ENCODE results near the gene SMOC2. TPM values are rescaled to one million over a fixed set of nuclear protein-coding genes. Genes with fewer than 3 reads are reported as not detected.

SMOC2 gene
- total RNA-seq, 1 experiment from 2014 or later: not detected

DNA sequence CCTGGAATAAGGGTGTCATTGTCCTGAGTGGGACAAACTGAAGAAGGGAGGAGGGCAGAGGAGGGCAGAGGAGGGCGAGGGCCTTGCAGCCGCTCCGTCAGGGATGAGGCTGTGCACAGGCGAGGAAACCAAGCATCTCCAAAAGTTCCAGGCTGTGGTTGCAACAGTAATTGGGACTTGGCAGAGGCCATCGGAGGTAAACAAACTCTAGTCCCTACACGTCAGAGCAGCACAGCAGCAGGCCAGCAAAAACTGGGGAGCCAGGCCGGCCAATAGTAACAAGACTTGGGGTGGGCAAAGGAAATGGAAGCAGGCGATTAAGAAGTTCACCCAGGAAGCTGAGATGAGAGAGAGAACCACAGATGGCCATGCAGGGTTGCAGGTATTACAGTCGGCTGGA is 142.8 kb downstream of the SMOC2 start:
- H3K4me3 ChIP-seq: no peak overlapping the region
- no peak overlapping the region for H3K27ac ChIP-seq
- H3K9me3 ChIP-seq (replicated peaks): peaks cover 2% of the 10 kb centered on the region
- H3K36me3 ChIP-seq: no peaks in the 10 kb centered on the region
- H3K27me3 ChIP-seq (replicated peaks): no peaks in the 10 kb centered on the region
- no peak for DNase-seq (ENCODE audit: low read depth in 1 of 2, low spot score in 2 of 2)
- H3K4me1 ChIP-seq (replicated peaks): no peaks in the 10 kb centered on the region

DNA sequence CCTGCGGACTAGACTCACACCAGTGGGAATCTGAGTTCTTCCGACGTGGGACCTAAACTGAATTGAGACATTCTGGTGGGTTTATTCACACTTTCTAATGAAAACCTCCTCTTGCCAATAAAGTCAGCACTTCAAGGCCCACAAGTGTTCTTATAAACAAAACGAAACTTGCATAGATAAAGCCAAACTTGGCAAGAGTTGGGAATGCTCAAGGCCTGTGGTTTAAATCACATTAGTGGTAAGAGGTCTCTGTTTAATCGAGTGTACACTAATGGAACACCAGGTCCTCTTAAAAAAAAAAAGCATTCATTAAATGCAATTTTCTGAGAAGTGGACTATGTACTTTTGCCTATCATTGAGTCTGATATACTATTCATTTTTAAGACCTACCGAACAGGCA is 143.3 kb downstream of the SMOC2 start:
- no peak overlapping the region for H3K4me3 ChIP-seq
- peaks cover 2% of the 10 kb centered on the region for H3K9me3 ChIP-seq (replicated peaks)
- no peaks in the 10 kb centered on the region for H3K36me3 ChIP-seq
- DNase-seq (ENCODE audit: low read depth in 1 of 2, low spot score in 2 of 2): no peak
- H3K27me3 ChIP-seq (replicated peaks): no peaks in the 10 kb centered on the region
- no peaks in the 10 kb centered on the region for H3K4me1 ChIP-seq (replicated peaks)
- no peak overlapping the region for H3K27ac ChIP-seq

DNA sequence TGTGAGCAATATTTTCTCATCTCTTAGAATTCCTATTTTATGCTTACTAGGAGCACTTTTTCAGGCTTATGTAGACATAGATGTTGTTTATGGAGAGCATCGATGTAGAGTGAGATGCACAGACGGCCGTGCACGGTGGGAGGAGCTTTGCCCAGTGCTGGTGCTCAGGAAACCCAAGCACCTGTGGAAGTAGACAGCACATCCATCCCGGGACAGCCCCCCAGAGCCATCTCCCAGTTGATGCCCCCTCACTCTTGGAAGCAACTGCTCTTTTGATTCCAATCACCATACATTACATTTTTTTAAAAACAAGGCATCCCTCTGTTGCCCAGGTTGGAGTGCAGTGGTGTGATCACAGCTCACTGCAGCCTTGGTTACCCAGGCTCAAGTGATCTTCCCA is 143.7 kb downstream of the SMOC2 start:
- Histone ChIP-seq H3K9me3 (replicated peaks) (peaks cover 2% of the 10 kb centered on the region), H3K36me3 (no peaks in the 10 kb centered on the region), H3K4me1 (replicated peaks) (no peaks in the 10 kb centered on the region), H3K27ac (no peak overlapping the region), H3K27me3 (replicated peaks) (no peaks in the 10 kb centered on the region), H3K4me3 (no peak overlapping the region)
- peak in 1 of 2 experiments; percentile 5 for DNase-seq (ENCODE audit: low read depth in 1 of 2, low spot score in 2 of 2)

DNA sequence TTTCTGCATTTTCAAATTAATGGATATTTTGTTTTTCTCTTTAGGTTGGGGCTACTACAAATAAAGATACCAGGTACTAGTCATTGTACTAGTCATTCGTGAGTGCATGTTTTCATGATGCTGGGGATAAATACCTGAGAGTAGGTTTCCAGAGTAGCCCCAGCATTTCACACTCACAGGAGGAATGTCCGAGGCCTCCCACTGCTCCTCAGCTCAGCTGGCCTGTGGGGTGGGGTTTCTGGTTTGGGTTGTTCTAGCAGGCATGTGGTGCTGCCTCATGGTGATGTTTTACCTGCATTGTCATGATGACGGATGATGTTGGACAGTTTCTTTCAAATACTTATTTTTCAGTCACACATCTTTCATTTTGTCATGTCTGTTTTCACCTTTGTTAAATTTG is 144.5 kb downstream of the SMOC2 start:
- H3K27ac ChIP-seq: no peak overlapping the region
- H3K27me3 ChIP-seq (replicated peaks): no peaks in the 10 kb centered on the region
- H3K36me3 ChIP-seq: no peaks in the 10 kb centered on the region
- no peak overlapping the region for H3K4me3 ChIP-seq
- peaks cover 2% of the 10 kb centered on the region for H3K9me3 ChIP-seq (replicated peaks)
- DNase-seq (ENCODE audit: low read depth in 1 of 2, low spot score in 2 of 2): peak in 1 of 2 experiments; percentile 5
- no peaks in the 10 kb centered on the region for H3K4me1 ChIP-seq (replicated peaks)

DNA sequence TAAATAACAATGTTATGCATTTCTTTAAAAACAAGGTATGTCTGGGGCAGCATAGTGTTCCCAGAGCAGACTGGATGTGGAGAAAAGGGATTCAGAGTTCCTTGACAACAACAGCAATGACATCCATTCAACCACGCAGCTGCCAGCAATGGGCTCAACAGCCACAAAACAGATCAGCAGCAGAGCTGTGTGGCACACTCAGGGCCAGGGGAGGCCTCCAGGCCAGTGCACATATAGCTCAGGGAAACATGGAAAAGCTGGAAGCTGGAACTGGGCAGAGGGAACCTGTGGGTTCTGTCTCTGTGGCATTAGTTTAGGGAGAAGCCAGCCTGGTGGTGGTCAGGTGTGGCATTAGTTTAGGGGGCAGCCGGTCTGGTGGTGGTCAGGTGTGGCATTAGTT is 148.3 kb downstream of the SMOC2 start:
- Histone ChIP-seq H3K9me3 (replicated peaks) (peaks cover 2% of the 10 kb centered on the region; the same call in 1 of the 2 replicates), H3K4me1 (replicated peaks) (no peaks in the 10 kb centered on the region), H3K27ac (no peak overlapping the region), H3K4me3 (no peak overlapping the region), H3K36me3 (no peaks in the 10 kb centered on the region), H3K27me3 (replicated peaks) (no peaks in the 10 kb centered on the region)
- DNase-seq (ENCODE audit: low read depth in 1 of 2, low spot score in 2 of 2): peak in 1 of 2 experiments; percentile 17

DNA sequence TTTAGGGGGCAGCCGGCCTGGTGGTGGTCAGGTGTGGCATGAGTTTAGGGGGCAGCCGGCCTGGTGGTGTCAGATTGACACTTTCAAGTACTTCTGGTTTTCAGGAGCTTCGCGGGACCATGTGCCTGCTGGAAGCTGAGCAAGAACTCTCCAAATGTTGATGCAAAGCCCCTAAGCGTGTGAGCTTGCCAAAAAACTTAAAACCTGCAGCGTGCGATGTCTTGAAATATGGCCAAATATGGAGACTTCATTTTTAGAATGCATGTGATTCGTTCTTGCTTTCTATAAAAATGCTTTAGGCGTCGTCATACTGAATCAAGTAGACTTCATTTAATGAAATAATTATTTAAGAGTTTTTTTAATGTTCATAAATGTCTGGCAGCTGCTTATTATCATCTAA is 149.4 kb downstream of the SMOC2 start:
- H3K4me3 ChIP-seq: no peak overlapping the region
- no peaks in the 10 kb centered on the region; the same call in 1 of the 2 replicates for H3K9me3 ChIP-seq (replicated peaks)
- DNase-seq (ENCODE audit: low read depth in 1 of 2, low spot score in 2 of 2): peak in 1 of 2 experiments; percentile 14
- H3K27ac ChIP-seq: no peak overlapping the region
- H3K36me3 ChIP-seq: no peaks in the 10 kb centered on the region
- no peaks in the 10 kb centered on the region for H3K4me1 ChIP-seq (replicated peaks)
- H3K27me3 ChIP-seq (replicated peaks): no peaks in the 10 kb centered on the region

DNA sequence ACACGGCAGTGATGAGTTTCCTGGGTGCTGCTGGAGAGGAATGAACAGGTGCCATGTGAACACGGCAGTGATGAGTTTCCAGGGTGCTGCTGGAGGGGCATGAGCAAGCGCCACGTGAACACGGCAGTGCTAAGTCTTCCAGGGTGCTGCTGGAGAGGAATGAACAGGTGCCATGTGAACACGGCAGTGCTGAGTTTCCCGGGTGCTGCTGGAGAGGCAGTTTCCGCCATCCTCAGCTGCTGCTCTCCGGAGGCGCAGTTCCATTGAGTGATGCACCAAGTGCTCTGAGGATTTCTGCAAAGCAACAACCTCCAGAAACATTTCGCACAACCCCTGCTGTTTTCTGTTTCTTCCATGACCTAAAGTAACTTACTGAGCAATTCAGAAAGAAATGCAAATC is 155.4 kb downstream of the SMOC2 start:
- Histone ChIP-seq H3K36me3 (no peaks in the 10 kb centered on the region), H3K27me3 (replicated peaks) (no peaks in the 10 kb centered on the region), H3K9me3 (replicated peaks) (peaks cover 5% of the 10 kb centered on the region), H3K27ac (no peak overlapping the region), H3K4me3 (no peak overlapping the region), H3K4me1 (replicated peaks) (no peaks in the 10 kb centered on the region)
- DNase-seq (ENCODE audit: low read depth in 1 of 2, low spot score in 2 of 2): peak in 1 of 2 experiments; percentile 7

DNA sequence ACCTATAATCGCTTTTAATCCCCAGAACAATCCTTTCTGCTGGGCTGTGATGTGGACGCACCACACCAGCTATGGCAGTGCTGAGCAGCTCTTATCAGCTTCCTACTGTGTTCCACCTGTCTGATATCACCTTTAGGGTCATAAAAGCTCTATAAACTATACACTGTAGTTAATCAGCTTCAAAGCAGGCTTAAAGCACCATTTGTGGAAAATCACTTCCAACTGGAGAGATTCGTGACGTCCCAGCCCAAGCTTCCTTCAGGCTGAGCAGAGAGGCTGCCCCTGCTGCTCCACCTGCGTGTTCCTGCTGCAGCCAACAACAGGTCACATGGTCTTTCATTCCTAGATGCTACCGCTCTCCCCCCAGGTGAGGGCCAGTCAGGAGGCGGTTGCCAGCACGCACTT is 156.5 kb downstream of the SMOC2 start:
- DNase-seq (ENCODE audit: low read depth in 1 of 2, low spot score in 2 of 2): peak in 1 of 2 experiments; percentile 14
- Histone ChIP-seq H3K9me3 (replicated peaks) (peaks cover 5% of the 10 kb centered on the region), H3K36me3 (no peaks in the 10 kb centered on the region), H3K4me3 (no peak overlapping the region), H3K4me1 (replicated peaks) (no peaks in the 10 kb centered on the region), H3K27me3 (replicated peaks) (no peaks in the 10 kb centered on the region), H3K27ac (no peak overlapping the region)

DNA sequence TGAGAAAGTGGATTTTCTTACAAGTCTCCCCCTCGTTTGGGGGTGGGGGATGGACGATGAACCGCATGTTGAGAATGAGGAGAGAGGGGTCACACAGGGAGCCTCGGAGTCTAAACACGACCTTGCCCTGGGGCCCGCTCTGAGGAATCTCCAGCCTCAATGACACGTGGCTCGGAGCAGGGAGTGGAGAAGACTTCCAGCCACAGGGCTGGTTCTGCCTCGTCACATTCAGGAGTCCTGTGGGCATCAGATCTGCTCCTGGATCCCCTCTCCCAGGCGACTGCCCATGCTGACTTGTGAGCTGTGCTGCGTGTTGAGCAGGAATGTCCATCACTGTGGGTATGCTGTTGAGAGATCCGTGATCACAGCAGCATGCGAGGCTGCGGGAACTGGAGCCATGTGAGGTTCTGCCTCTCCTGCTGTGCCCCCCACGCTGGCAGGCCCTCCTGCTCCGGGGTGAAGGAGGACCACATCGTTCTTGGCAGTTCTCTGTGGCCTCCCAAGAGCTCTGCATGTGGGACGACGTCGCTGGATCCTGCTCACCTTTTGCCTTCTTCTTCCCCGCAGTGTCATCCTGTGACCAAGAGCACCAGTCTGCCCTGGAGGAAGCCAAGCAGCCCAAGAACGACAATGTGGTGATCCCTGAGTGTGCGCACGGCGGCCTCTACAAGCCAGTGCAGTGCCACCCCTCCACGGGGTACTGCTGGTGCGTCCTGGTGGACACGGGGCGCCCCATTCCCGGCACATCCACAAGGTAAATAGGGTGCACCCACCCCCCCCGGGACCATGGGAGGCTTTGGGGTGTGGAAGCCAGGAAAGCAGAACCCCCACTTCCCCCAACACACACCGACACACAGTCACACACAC is 157.5 kb downstream of the SMOC2 start:
- Histone ChIP-seq H3K27me3 (replicated peaks) (no peaks in the 10 kb centered on the region), H3K9me3 (replicated peaks) (peaks cover 5% of the 10 kb centered on the region)

DNA sequence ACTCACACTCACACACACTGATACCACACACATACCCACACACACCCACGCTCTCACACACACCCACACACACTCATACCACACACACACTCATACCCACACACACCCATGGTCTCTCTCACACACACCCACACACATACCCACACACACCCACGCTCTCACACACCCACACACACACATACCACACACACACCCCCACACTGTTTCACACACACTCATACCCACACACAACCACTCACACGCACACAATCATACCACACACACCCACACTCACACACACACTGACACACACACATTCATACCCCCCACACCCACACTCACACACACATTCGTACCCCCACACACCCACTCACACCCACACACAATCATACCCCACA is 158.1 kb downstream of the SMOC2 start:
- Histone ChIP-seq H3K36me3 (no peaks in the 10 kb centered on the region), H3K9me3 (replicated peaks) (peaks cover 5% of the 10 kb centered on the region), H3K4me3 (no peak overlapping the region), H3K27ac (no peak overlapping the region), H3K27me3 (replicated peaks) (no peaks in the 10 kb centered on the region), H3K4me1 (replicated peaks) (no peaks in the 10 kb centered on the region)
- no peak for DNase-seq (ENCODE audit: low read depth in 1 of 2, low spot score in 2 of 2)

More for the DNA sequence above, 157.5 kb downstream of the SMOC2 start:
- no peak for DNase-seq (ENCODE audit: low read depth in 1 of 2, low spot score in 2 of 2)
- H3K4me1 ChIP-seq (replicated peaks): no peaks in the 10 kb centered on the region
- no peak overlapping the region for H3K4me3 ChIP-seq
- H3K36me3 ChIP-seq: no peaks in the 10 kb centered on the region
- no peak overlapping the region for H3K27ac ChIP-seq

DNA sequence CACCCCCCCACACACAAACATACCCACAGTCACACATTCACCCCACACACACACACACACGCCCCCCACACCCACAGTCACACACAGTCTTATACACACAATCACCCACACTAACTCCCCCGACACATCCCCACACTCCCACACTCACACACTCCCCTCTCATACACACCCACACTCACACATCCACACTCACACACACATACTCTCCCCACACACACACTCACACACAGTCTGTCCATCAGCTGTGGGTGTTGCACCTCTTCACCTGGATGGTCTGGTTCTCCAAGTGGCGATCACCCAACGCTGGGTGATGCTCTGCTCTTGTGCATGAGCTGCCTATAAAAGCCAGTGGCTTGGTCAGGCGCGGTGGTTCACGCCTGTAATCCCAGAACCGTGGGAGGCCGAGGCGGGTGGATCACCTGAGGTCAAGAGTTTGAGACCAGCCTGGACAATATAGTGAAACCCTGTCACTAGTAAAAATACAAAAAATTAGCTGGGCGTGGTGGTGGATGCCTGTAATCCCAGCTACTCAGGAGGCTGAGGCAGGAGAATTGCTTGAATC is 158.9 kb downstream of the SMOC2 start:
- Histone ChIP-seq H3K9me3 (replicated peaks) (peaks cover 5% of the 10 kb centered on the region), H3K36me3 (no peaks in the 10 kb centered on the region), H3K4me1 (replicated peaks) (no peaks in the 10 kb centered on the region), H3K4me3 (no peak overlapping the region), H3K27ac (no peak overlapping the region), H3K27me3 (replicated peaks) (no peaks in the 10 kb centered on the region)
- DNase-seq (ENCODE audit: low read depth in 1 of 2, low spot score in 2 of 2): no peak

DNA sequence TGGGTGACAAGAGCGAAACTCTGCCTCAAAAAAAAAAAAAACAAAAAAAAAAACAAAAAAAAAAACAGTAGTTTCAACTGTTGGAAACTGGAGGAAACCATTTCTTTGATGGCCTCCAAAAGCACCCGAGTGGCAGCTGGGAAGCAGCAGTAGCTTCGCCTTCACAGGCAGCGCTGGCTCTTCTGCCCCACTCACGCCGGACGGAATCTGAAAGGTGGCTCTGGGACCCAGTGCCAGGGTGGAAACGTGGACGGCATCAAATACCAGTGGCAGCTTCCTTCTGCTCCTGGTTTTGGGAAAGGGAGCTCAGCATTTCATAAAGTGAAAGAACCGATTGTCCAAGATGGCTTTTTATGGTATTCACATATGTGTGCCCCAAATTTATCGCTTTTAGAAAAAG is 159.4 kb downstream of the SMOC2 start:
- no peaks in the 10 kb centered on the region for H3K36me3 ChIP-seq
- no peaks in the 10 kb centered on the region for H3K27me3 ChIP-seq (replicated peaks)
- H3K4me3 ChIP-seq: no peak overlapping the region
- no peaks in the 10 kb centered on the region for H3K4me1 ChIP-seq (replicated peaks)
- DNase-seq (ENCODE audit: low read depth in 1 of 2, low spot score in 2 of 2): no peak
- H3K27ac ChIP-seq: no peak overlapping the region
- peaks cover 5% of the 10 kb centered on the region for H3K9me3 ChIP-seq (replicated peaks)

DNA sequence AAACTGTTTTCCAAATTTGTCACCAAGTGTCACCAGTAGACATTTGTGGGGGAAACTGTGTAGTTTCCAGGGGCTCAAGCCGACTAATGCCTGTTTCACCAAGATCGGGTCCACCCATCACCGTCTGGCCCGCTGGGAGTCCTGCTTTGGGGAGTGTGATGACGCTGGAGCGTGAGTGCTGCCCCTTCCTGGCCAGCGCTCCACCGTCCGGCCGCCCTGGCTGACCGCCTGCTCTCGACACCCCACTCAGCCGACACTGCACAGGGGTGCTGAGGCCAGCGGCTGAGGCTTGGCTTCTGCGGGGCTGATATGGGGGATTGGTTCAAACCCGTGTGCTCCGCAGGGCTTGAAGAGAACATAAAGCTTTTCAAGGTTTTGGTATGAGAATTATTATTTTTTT is 160.1 kb downstream of the SMOC2 start:
- Histone ChIP-seq H3K4me1 (replicated peaks) (no peaks in the 10 kb centered on the region), H3K27ac (no peak overlapping the region), H3K9me3 (replicated peaks) (peaks cover 5% of the 10 kb centered on the region), H3K4me3 (no peak overlapping the region), H3K27me3 (replicated peaks) (no peaks in the 10 kb centered on the region), H3K36me3 (no peaks in the 10 kb centered on the region)
- no peak for DNase-seq (ENCODE audit: low read depth in 1 of 2, low spot score in 2 of 2)

DNA sequence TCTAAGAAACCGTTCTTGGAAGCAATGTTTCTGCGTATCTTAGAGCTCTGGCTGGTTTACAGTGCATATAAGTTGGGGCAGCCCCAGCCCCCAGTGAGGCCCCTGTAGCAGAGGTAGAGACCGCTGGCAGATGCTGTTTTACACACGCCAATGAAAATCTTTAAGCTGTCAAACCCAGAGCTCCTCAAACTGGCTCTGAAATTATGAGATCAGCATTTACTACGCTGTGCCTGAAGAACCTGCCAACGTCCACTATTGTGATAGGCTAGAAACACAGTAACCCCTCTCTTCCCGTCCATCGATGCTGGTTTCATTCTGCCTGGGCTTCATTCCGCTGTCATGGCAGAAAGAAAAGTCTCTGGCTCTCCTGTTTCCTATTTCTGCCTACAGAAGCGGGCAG is 160.6 kb downstream of the SMOC2 start:
- H3K27ac ChIP-seq: no peak overlapping the region
- peaks cover 5% of the 10 kb centered on the region for H3K9me3 ChIP-seq (replicated peaks)
- no peak overlapping the region for H3K4me3 ChIP-seq
- no peaks in the 10 kb centered on the region for H3K4me1 ChIP-seq (replicated peaks)
- H3K36me3 ChIP-seq: no peaks in the 10 kb centered on the region
- no peak for DNase-seq (ENCODE audit: low read depth in 1 of 2, low spot score in 2 of 2)
- no peaks in the 10 kb centered on the region for H3K27me3 ChIP-seq (replicated peaks)
